ENCODE results near the gene C3orf20.

The C3orf20 gene

GRCh38 chr3:14632442-14632930, 42.5 kb upstream of the C3orf20 start:
- no peaks in the 10 kb centered on the region for H3K36me3 ChIP-seq (ENCODE audit: low read length)
- no peaks in the 10 kb centered on the region for H3K27me3 ChIP-seq (ENCODE audit: low read length)
- H4K20me1 ChIP-seq (ENCODE audit: low read depth, low read length), result no peaks in the 10 kb centered on the region
- H3K9ac ChIP-seq (ENCODE audit: low read length), result no peak overlapping the region
- TF ChIP-seq EZH2phosphoT487 (conservative IDR thresholded peaks at IDR 0.05; ENCODE audit: low read length) (no peak), CTCF (IDR thresholded peaks at IDR 0.05; ENCODE audit: insufficient read depth, low read length, poor library complexity, severe bottlenecking) (no peak)
- H3K79me2 ChIP-seq (ENCODE audit: insufficient read depth, low read length), result no peaks in the 10 kb centered on the region
- no peaks in the 10 kb centered on the region for H3K9me3 ChIP-seq (ENCODE audit: insufficient read depth, low read length)
- H3K27ac ChIP-seq (ENCODE audit: low read depth, low read length), result no peak overlapping the region
- H2AFZ ChIP-seq (ENCODE audit: low read depth, low read length, severe bottlenecking), result no peak overlapping the region
- H3F3A ChIP-seq (ENCODE audit: insufficient read depth), result no peaks in the 10 kb centered on the region
- H3K9me2 ChIP-seq (replicated peaks; ENCODE audit: insufficient read depth, low read length), result no peaks in the 10 kb centered on the region
- no peak overlapping the region for H3K4me3 ChIP-seq (ENCODE audit: insufficient read depth, low read length, poor library complexity, severe bottlenecking)
- no peak overlapping the region for H3K4me2 ChIP-seq (ENCODE audit: low read depth, low read length, poor library complexity, severe bottlenecking)

GRCh38 chr3:14633417-14633816, 41.5 kb upstream of the C3orf20 start:
- Histone ChIP-seq H3K9me2 (replicated peaks; ENCODE audit: insufficient read depth, low read length) (no peaks in the 10 kb centered on the region), H3K4me3 (ENCODE audit: insufficient read depth, low read length, poor library complexity, severe bottlenecking) (no peak overlapping the region), H3K27me3 (ENCODE audit: low read length) (no peaks in the 10 kb centered on the region), H3K4me2 (ENCODE audit: low read depth, low read length, poor library complexity, severe bottlenecking) (no peak overlapping the region), H3K9me3 (ENCODE audit: insufficient read depth, low read length) (no peaks in the 10 kb centered on the region), H3K79me2 (ENCODE audit: insufficient read depth, low read length) (no peaks in the 10 kb centered on the region), H3K9ac (ENCODE audit: low read length) (no peak overlapping the region), H3K27ac (ENCODE audit: low read depth, low read length) (no peak overlapping the region), H4K20me1 (ENCODE audit: low read depth, low read length) (no peaks in the 10 kb centered on the region), H2AFZ (ENCODE audit: low read depth, low read length, severe bottlenecking) (no peak overlapping the region), H3F3A (ENCODE audit: insufficient read depth) (no peaks in the 10 kb centered on the region), H3K36me3 (ENCODE audit: low read length) (no peaks in the 10 kb centered on the region)
- TF ChIP-seq CTCF (IDR thresholded peaks at IDR 0.05; ENCODE audit: insufficient read depth, low read length, poor library complexity, severe bottlenecking) (no peak), EZH2phosphoT487 (conservative IDR thresholded peaks at IDR 0.05; ENCODE audit: low read length) (no peak)

- Histone ChIP-seq H3K9me2 (replicated peaks; ENCODE audit: insufficient read depth, low read length) (no peaks in the 10 kb centered on the region), H3K27ac (ENCODE audit: low read depth, low read length) (no peak overlapping the region), H3K79me2 (ENCODE audit: insufficient read depth, low read length) (no peaks in the 10 kb centered on the region), H3K9ac (ENCODE audit: low read length) (no peak overlapping the region), H3K4me2 (ENCODE audit: low read depth, low read length, poor library complexity, severe bottlenecking) (no peak overlapping the region), H3K36me3 (ENCODE audit: low read length) (no peaks in the 10 kb centered on the region), H2AFZ (ENCODE audit: low read depth, low read length, severe bottlenecking) (no peak overlapping the region), H3F3A (ENCODE audit: insufficient read depth) (no peaks in the 10 kb centered on the region), H3K27me3 (ENCODE audit: low read length) (no peaks in the 10 kb centered on the region), H4K20me1 (ENCODE audit: low read depth, low read length) (no peaks in the 10 kb centered on the region), H3K4me3 (ENCODE audit: insufficient read depth, low read length, poor library complexity, severe bottlenecking) (no peak overlapping the region), H3K9me3 (ENCODE audit: insufficient read depth, low read length) (no peaks in the 10 kb centered on the region)
- TF ChIP-seq CTCF (IDR thresholded peaks at IDR 0.05; ENCODE audit: insufficient read depth, low read length, poor library complexity, severe bottlenecking) (peak; percentile 93), EZH2phosphoT487 (conservative IDR thresholded peaks at IDR 0.05; ENCODE audit: low read length) (no peak)
Measured at GRCh38 chr3:14633819-14634424, 41.0 kb upstream of the C3orf20 start.

Measured in SU-DHL-6 (cell line).